Measurements from ENCODE around the gene TMEM209.
"Not testable (repeated sequence)": the region's sequence is repeated elsewhere in the genome, so short reads cannot be mapped to it uniquely, and the experiment has no call there.

Gene TMEM209

GRCh38 chr7:130148561-130148960 lies 56.6 kb downstream of the TMEM209 start:
- Histone ChIP-seq H3K9me3 (no peaks in the 10 kb centered on the region), H3K4me3 (ENCODE audit: low read depth, low read length) (no peak overlapping the region), H3K27me3 (no peaks in the 10 kb centered on the region), H3K36me3 (no peaks in the 10 kb centered on the region), H3K4me1 (peaks cover under 1% of the 10 kb centered on the region)
- DNase-seq, result no peak
- TF ChIP-seq, protein P1, sequence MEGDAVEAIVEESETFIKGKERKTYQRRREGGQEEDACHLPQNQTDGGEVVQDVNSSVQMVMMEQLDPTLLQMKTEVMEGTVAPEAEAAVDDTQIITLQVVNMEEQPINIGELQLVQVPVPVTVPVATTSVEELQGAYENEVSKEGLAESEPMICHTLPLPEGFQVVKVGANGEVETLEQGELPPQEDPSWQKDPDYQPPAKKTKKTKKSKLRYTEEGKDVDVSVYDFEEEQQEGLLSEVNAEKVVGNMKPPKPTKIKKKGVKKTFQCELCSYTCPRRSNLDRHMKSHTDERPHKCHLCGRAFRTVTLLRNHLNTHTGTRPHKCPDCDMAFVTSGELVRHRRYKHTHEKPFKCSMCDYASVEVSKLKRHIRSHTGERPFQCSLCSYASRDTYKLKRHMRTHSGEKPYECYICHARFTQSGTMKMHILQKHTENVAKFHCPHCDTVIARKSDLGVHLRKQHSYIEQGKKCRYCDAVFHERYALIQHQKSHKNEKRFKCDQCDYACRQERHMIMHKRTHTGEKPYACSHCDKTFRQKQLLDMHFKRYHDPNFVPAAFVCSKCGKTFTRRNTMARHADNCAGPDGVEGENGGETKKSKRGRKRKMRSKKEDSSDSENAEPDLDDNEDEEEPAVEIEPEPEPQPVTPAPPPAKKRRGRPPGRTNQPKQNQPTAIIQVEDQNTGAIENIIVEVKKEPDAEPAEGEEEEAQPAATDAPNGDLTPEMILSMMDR (IDR thresholded peaks at IDR 0.05; ENCODE audit: low read depth, low read length), result no peak

DNA sequence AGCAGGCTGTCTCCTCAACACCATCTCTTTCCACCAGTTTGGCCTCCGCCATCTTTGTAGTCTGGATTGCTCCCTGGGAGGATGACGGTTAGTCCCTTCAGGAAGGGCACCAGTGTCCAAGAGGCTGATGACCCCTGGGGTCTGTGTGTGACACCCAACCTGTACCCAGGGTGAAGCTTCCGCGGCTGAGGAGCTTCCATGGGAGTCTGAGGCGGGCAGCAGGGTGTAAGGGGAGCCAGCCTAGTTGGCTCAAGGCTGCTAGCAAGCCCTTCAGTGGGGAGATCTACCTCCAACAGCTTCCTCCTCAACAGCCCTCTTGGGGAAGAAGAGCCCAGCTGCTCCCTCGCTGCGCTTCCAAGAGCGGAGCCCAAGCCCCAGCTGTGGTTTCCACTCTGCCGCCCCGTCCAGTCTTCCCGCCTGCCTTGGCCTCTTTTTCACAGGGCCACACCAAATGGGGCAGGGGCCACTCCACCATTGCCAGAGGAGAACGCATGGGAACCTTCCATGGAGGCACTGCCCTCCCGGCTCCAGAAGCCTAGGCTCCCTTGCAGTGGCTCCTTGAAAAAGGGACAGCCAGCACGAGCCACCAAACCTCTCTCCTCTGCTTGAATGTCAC lies 57.4 kb downstream of the TMEM209 start:
- Histone ChIP-seq H3K4me1 (no peaks in the 10 kb centered on the region), H3K27me3 (no peaks in the 10 kb centered on the region), H3K36me3 (no peaks in the 10 kb centered on the region), H3K9me3 (no peaks in the 10 kb centered on the region), H3K4me3 (ENCODE audit: low read depth, low read length) (no peak overlapping the region)
- DNase-seq, result no peak
- TF ChIP-seq, protein P1 (IDR thresholded peaks at IDR 0.05; ENCODE audit: low read depth, low read length), result no peak

GRCh38 chr7:130146693-130147405 lies 58.4 kb downstream of the TMEM209 start:
- TF ChIP-seq, protein P1 (IDR thresholded peaks at IDR 0.05; ENCODE audit: low read depth, low read length), result no peak
- no peaks in the 10 kb centered on the region for H3K9me3 ChIP-seq
- no peaks in the 10 kb centered on the region for H3K36me3 ChIP-seq
- H3K27me3 ChIP-seq, result no peaks in the 10 kb centered on the region
- no peak for DNase-seq
- H3K4me1 ChIP-seq, result no peaks in the 10 kb centered on the region
- H3K4me3 ChIP-seq (ENCODE audit: low read depth, low read length), result no peak overlapping the region

- not testable (repeated sequence) for H3K4me1 ChIP-seq
These were observed 59.1 kb downstream of the TMEM209 start for GRCh38 chr7:130146142-130146541.

GRCh38 chr7:130145424-130146100 lies 59.6 kb downstream of the TMEM209 start:
- Histone ChIP-seq H3K9me3 (no peaks in the 10 kb centered on the region), H3K4me1 (peaks cover 10% of the 10 kb centered on the region), H3K4me3 (ENCODE audit: low read depth, low read length) (no peak overlapping the region), H3K27me3 (no peaks in the 10 kb centered on the region), H3K36me3 (0 out of 2 replicates have a peak, but pooled peaks cover 3% of the 10 kb centered on the region)
- DNase-seq, result no peak
- TF ChIP-seq, protein P1 (IDR thresholded peaks at IDR 0.05; ENCODE audit: low read depth, low read length), result no peak

More at GRCh38 chr7:130146142-130146541, 59.1 kb downstream of the TMEM209 start:
- H3K4me3 ChIP-seq (ENCODE audit: low read depth, low read length); H3K27me3 ChIP-seq; DNase-seq; H3K36me3 ChIP-seq; H3K9me3 ChIP-seq: not testable (repeated sequence)

- no peaks in the 10 kb centered on the region for H3K27me3 ChIP-seq
- no peak for DNase-seq
- TF ChIP-seq, protein P1 (IDR thresholded peaks at IDR 0.05; ENCODE audit: low read depth, low read length), result no peak
These were observed 60.7 kb downstream of the TMEM209 start for GRCh38 chr7:130144312-130145171.

More at GRCh38 chr7:130144312-130145171, 60.7 kb downstream of the TMEM209 start:
- no peaks in the 10 kb centered on the region for H3K9me3 ChIP-seq
- H3K4me3 ChIP-seq (ENCODE audit: low read depth, low read length), result no peak overlapping the region
- H3K4me1 ChIP-seq, result peaks cover 10% of the 10 kb centered on the region
- peaks cover 3% of the 10 kb centered on the region; the same call in 1 of the 2 replicates for H3K36me3 ChIP-seq
